Mucosa of gallbladder (tissue), 1 donor: ENCODE data around the gene SUGP2. TPM values are rescaled to one million over a fixed set of nuclear protein-coding genes. Genes with fewer than 3 reads are reported as not detected.
"Not testable (repeated sequence)": the region's sequence is repeated elsewhere in the genome, so short reads cannot be mapped to it uniquely, and the experiment has no call there.

Source experiments
- DNase-seq: peaks from one replicate; pipeline ENCODE4 v3.0.0-alpha.2; 2020; ENCODE audit warnings: low spot score
- total RNA-seq: library from RNA; stranded (reverse); gene quantifications from one replicate; pipeline ENCODE4 v1.2.1, GENCODE V29; 2021
- donor health status: DM: no; HTN: no; CAD: no.

Gene SUGP2
- total RNA-seq, 1 donor from 2014 or later, result 69.8 TPM

- no peak for DNase-seq
These were observed 216 bp downstream of the SUGP2 start for GRCh38 chr19:19033176-19033425.

DNA sequence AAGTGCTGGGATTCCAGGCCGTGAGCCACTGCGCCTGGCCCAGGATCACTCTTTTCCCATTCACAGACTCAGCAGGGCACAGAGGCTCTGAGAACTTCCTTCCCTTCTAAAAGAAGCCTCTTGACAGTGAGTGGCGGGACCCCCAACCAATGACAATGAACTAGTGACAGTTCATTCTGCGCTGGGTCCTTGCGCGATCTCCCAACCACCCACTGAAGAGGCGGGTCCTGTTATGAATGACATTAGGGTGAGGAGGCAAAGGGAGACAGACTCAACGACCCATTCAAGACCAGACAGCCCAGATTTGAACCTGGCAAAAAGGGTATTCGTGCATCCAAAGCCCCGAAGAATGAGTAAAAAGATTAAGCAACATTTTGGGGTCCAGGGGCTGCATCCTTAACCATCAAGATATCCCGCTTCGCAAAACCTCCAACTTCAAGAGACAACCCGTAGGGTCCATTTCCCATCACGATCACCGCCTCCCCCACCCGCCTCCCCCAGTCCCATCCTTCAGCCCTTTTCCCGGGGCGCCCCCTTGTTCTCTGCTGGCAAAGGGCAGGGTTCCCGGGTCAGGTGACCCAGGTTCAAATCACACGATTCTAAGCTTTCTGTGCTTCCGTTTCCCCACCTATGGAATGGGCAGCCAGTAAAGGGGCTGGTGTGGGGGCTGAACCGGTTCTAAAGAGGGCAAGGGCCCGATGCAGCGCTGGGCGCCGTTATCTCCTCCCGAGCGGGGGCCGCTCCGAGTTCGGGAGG lies 719 bp downstream of the SUGP2 start:
- DNase-seq, result peak; percentile 86

GRCh38 chr19:19031891-19032290 lies 1.4 kb downstream of the SUGP2 start:
- no peak for DNase-seq

GRCh38 chr19:19028526-19028925 lies 4.8 kb downstream of the SUGP2 start:
- DNase-seq, result no peak

- no peak for DNase-seq
These were observed 6.1 kb downstream of the SUGP2 start for GRCh38 chr19:19027228-19027627.

GRCh38 chr19:19026299-19026971 lies 6.9 kb downstream of the SUGP2 start:
- no peak for DNase-seq

- no peak for DNase-seq
These were observed 7.5 kb downstream of the SUGP2 start for GRCh38 chr19:19025861-19026260.

- not testable (repeated sequence) for DNase-seq
These were observed 9.9 kb downstream of the SUGP2 start for GRCh38 chr19:19023376-19023775.

DNA sequence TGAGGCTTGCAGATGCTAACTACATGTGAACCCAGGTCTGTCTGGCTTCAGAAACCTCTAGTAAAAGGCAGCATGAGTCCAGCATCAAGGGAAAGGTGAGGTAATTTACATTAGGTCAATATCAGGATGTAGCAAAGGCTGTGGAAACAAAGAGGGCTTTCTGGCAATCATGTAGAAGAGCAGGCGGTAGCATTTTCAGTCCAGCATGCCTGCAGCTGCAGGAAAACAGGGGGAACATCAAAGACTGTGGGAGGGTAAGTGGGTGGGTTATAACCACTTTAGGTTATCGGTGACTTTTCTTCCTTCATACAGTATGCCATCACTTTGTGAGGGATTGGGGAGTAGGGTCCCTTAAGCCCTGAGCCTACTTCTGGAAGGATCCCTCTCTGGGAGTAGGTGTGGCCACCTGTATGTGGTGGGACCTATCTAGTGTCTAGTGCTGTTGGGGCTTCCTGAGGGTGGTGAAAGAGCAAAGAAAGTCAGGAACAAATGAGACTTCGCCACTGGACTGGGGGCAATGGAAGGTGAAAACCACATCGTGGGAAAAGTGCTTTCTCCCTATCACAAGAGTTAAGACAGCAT lies 10.8 kb downstream of the SUGP2 start:
- no peak for DNase-seq

- DNase-seq, result no peak
These were observed 12.2 kb downstream of the SUGP2 start for GRCh38 chr19:19021115-19021514.

- no peak for DNase-seq
These were observed 22.8 kb downstream of the SUGP2 start for GRCh38 chr19:19010551-19010950.

- DNase-seq, result no peak
These were observed 23.4 kb downstream of the SUGP2 start for GRCh38 chr19:19009951-19010350.

- no peak for DNase-seq
These were observed 27.1 kb downstream of the SUGP2 start for GRCh38 chr19:19006213-19006612.

DNA sequence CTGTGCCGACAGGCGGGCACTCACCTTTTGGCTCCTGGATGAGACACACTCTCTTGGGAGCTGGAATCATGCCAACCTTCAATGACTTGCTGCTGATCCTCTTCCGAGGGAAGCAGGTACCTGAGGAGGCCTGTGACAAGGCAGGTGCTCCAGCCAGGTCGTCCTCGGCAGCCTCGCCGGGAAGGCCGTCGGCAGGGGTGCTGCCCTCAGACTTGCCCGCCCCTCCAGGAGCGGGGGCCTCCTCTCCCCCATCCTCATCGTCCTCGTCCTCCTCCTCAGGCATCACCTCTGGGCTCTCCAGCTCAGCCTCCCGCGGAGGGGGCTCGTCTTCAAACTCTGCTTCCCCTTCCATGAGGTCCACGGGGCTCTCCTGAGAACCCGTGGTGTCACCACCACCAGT lies 29.2 kb downstream of the SUGP2 start:
- no peak for DNase-seq

DNA sequence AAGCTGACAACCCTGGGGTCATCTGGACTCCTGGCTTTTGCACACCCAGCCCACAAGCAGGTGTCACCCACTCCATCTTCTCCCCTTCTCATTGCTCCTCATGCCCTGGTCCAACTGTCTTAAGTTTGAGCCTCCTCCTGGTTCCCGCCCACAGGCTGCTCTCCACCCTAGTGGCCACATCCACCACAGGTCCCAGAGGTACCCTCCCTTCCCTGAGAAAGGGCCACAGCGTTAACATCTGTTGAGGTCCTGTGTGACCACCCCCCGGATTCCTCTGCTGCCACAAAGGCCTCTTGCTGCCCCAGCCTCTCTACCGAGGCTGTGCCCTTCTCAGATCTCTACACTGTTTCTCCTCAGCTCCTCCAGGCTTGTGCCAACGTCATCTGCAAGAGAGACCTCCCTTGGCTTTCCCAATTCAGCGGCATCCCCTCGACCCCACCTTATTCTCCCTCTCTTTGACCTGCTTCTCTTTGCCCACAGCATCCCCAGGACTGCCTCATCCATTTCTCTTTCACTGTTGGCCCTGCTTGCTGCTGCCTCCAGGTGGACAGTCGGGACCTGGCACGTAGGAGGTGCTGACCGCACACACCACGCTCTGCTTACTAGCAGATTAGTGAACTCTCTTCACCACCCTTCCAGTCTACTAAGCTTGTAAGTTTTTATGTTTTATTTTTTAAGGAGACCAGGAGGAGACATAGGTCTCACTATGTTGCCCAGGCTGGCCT lies 33.3 kb downstream of the SUGP2 start:
- no peak for DNase-seq

DNA sequence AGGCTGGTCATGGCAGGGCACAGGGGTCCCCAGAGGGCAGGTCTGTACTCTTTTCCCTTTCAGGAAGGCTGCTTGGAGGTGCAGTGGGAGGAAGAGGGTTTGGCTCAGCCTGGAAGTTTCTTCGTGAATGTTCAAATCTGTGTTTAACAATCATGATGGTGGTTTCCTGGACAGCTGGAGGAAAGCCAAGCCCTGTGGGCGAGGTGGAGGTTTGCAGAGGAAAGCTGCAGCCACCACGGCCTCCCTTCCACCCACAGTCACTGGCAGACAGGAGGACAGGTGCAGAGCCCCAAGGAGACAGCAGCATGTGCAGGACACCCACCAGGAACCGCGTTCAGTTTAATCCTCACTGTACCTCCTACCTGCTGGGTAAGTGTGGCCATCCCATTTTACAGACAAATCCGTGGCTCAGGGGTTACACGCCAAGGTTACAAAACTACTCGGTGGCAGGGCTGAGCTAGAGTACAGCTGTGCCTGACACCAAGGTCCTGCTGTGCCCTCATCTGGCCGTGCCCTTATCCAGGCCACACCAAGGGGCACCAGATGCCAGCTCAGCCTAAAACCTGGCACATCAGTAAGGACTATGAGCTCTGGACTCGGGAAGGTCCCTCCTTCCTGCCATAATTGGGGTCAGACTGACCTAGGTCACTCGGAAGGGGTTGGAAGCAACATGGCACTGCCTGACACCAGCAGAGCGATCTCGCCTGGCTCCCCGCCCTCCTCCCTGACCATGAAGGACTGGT lies 34.1 kb downstream of the SUGP2 start:
- DNase-seq, result no peak

GRCh38 chr19:18998276-18998675 lies 35.0 kb downstream of the SUGP2 start:
- no peak for DNase-seq

- no peak for DNase-seq
These were observed 36.4 kb downstream of the SUGP2 start for GRCh38 chr19:18996796-18997394.

DNA sequence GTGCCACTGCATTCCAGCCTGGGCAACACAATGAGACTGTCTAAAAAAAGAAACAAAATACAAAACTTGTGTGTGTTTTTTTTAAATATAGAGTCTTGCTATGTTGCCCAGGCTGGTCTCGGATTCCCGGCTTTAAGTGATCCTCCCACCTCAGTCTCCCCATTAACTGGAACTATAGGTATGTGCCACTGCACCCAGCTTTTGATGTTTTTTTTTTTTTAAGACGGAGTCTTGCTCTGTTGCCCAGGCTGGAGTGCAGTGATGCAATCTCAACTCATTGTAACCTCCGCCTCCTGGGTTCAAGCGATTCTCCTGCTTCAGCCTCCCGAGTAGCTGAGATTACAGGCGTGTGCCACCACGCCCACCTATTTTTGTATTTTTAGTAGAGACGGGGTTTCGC lies 37.0 kb downstream of the SUGP2 start:
- DNase-seq, result no peak

DNA sequence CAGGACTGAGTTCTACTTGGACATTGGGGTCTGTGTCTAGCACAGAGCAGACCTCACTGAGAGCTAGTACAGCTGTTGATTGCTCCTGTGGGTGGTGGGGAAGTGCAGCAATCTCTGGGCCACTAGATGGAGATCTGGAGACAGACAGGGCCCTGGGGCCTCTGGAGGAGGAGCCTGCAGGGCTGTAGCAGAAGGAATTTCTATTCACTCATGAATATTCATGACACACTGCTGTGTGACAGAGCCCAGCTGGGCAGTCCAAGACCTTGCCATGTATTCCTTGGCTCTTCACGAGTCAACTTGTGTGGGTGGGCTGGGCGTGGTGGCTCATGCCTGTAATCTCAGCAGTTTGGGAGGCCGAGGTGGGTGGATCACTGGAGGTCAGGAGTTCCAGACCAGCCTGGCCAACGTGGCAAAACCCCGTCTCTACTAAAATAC lies 37.5 kb downstream of the SUGP2 start:
- DNase-seq, result peak; percentile 50

- DNase-seq, result no peak
These were observed 40.2 kb downstream of the SUGP2 start for GRCh38 chr19:18993115-18993514.

DNA sequence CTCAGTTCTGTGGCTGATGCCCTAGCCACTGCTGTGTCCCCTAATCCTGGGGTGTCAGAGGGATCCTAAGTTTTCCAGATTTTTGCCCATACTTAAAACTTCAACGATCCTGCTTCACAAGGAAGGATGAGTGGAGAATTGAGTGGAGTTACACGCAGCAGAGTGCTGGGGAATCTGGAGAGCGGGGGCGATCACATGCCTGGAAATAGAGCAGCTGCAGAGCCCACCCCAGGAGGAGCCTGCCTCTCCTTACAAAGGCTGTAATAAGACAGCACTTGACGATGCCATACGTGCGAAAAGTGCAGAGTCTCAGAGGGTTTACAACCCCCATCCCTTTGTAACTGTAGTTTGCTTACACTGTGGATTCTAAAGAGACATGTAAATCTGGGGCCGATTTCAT lies 40.6 kb downstream of the SUGP2 start:
- DNase-seq, result no peak
